ENCODE measurements around the gene TSHB.

The TSHB gene

GRCh38 chr1:115062542-115063004 is 32.9 kb downstream of the TSHB start:
- no peak for DNase-seq

GRCh38 chr1:115063228-115063901 is 33.7 kb downstream of the TSHB start:
- no peak for DNase-seq

GRCh38 chr1:115064461-115064860 is 34.8 kb downstream of the TSHB start:
- DNase-seq: no peak

GRCh38 chr1:115065021-115065420 is 35.4 kb downstream of the TSHB start:
- no peak for DNase-seq

GRCh38 chr1:115067161-115067859 is 37.7 kb downstream of the TSHB start:
- no peak for DNase-seq

- peak; percentile 67 for DNase-seq
Measured at GRCh38 chr1:115068826-115069585, 39.4 kb downstream of the TSHB start.

GRCh38 chr1:115069659-115070308 is 40.2 kb downstream of the TSHB start:
- no peak for DNase-seq

- DNase-seq: no peak
Measured at GRCh38 chr1:115071012-115071664, 41.5 kb downstream of the TSHB start.

GRCh38 chr1:115073298-115074087 is 43.9 kb downstream of the TSHB start:
- DNase-seq: no peak

- DNase-seq: no peak
Measured at GRCh38 chr1:115074839-115075534, 45.4 kb downstream of the TSHB start.

GRCh38 chr1:115076384-115076915 is 46.8 kb downstream of the TSHB start:
- no peak for DNase-seq

GRCh38 chr1:115077286-115077983 is 47.8 kb downstream of the TSHB start:
- no peak for DNase-seq

- DNase-seq: no peak
Measured at GRCh38 chr1:115077984-115078330, 48.3 kb downstream of the TSHB start.

- DNase-seq: no peak
Measured at GRCh38 chr1:115078708-115079107, 49.1 kb downstream of the TSHB start.

GRCh38 chr1:115082949-115083348 is 53.3 kb downstream of the TSHB start:
- DNase-seq: no peak
